Fibroblast of upper back skin (primary cell): ENCODE data around the gene CRCP.

ENCODE experiments used
- DNase-seq: peaks from one replicate; pipeline ENCODE4 v3.0.0-alpha.2; 2013

Gene CRCP

GRCh38 chr7:66193146-66193725, 78.6 kb downstream of the CRCP start:
- no peak for DNase-seq

GRCh38 chr7:66198469-66198868, 83.8 kb downstream of the CRCP start:
- DNase-seq: no peak

GRCh38 chr7:66198956-66199355, 84.3 kb downstream of the CRCP start:
- DNase-seq: no peak

GRCh38 chr7:66202441-66202840, 87.8 kb downstream of the CRCP start:
- no peak for DNase-seq
